HG03558 (cell line): ENCODE data around the gene SEC31A.
A peak's percentile ranks its signal among the peaks of the same experiment; 100 is the strongest.
"Not testable (repeated sequence)": the region's sequence is repeated elsewhere in the genome, so short reads cannot be mapped to it uniquely, and the experiment has no call there.

Experiments
- ATAC-seq: cut with Tn5 transposase; IDR thresholded peaks from one replicate; pipeline ENCODE4 v1.9.1; 2021; ENCODE audit warnings: moderate number of reproducible peaks; ENCODE audit not compliant: unreplicated experiment; ENCODE audit errors: extremely low read depth

SEC31A gene, protein sequence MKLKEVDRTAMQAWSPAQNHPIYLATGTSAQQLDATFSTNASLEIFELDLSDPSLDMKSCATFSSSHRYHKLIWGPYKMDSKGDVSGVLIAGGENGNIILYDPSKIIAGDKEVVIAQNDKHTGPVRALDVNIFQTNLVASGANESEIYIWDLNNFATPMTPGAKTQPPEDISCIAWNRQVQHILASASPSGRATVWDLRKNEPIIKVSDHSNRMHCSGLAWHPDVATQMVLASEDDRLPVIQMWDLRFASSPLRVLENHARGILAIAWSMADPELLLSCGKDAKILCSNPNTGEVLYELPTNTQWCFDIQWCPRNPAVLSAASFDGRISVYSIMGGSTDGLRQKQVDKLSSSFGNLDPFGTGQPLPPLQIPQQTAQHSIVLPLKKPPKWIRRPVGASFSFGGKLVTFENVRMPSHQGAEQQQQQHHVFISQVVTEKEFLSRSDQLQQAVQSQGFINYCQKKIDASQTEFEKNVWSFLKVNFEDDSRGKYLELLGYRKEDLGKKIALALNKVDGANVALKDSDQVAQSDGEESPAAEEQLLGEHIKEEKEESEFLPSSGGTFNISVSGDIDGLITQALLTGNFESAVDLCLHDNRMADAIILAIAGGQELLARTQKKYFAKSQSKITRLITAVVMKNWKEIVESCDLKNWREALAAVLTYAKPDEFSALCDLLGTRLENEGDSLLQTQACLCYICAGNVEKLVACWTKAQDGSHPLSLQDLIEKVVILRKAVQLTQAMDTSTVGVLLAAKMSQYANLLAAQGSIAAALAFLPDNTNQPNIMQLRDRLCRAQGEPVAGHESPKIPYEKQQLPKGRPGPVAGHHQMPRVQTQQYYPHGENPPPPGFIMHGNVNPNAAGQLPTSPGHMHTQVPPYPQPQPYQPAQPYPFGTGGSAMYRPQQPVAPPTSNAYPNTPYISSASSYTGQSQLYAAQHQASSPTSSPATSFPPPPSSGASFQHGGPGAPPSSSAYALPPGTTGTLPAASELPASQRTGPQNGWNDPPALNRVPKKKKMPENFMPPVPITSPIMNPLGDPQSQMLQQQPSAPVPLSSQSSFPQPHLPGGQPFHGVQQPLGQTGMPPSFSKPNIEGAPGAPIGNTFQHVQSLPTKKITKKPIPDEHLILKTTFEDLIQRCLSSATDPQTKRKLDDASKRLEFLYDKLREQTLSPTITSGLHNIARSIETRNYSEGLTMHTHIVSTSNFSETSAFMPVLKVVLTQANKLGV

DNA sequence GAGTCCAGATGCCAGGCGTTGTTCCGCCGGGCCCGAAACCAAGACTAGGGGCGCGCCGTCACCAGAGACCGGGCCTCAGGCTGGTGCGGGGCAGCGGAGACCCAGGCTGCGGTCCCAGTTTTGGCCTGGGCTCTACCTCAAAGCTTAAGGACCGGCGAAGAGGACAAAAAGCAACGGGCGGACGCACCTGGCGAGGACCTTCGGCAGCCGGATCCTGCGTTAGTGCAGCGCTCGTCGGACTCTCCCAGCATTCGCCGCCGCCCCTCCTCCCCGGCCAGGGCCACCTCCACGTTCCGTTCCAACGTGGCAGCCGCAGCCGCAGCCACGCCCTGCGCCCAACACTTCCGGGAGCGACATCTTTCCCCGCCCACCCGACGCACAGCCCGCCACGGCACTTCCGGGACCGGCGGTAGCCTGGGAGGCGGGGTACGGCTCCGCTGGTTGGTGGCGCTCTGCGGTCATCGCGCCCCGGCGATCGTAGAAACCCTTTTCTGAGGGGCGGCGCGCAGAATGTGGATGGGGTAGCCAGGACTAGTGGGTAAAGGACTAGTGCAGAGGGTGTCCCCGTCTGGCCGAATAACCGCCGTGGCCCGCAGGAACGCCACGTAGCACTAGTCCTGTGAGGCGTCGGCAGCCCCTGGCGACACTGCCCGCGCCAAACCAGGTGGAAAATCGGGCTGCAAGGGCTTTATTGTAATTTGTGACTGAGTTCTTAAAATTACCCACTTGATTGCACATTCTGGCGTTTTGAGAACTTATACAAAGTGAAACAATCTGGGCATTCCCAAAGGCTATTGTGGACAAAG lies at the start of gene SEC31A:
Gene SEC31A, minus strand, starts transcription at position 253 of the 806 bp plus-strand sequence. CDS start 9,217 bp downstream, outside the sequence.
- ATAC-seq, result peak; percentile 81

DNA sequence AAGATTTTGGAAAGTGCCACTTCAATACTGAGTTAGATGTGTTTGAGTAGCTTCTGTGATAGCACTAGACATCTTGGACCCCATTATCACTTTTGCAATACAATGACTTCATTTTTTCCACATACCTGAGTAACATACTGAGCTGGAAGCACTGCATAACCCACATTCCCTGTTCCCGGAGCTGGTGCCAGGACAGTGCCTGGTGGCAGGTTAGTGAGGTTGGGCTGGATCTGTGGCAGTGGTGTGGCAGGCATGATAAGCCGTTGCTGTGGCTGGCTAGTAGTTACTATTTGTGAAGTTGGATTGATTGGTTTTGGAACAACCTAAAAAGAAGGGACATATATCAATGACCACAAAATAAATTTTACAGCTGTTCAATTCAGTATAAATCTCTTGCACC lies 48.5 kb upstream of the SEC31A start:
- no peak for ATAC-seq

DNA sequence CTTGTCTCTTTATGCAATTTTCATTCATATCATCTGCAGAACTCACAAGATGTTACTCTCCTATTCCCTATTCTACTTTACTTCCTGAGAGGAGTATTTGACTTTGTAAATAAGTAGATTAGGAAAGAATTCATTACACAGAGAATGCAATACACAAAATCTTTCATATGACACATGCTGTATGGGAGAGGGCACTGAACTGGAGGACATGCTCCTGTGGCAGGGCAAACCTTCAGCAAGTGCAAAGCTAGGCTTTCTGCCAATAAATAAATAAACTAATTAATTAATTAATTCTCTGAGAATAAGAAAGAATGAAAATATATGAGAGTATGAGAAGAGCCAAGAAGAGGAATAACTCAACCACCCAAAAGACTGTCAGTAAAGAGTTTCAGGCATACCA lies 43.5 kb upstream of the SEC31A start:
- no peak for ATAC-seq

DNA sequence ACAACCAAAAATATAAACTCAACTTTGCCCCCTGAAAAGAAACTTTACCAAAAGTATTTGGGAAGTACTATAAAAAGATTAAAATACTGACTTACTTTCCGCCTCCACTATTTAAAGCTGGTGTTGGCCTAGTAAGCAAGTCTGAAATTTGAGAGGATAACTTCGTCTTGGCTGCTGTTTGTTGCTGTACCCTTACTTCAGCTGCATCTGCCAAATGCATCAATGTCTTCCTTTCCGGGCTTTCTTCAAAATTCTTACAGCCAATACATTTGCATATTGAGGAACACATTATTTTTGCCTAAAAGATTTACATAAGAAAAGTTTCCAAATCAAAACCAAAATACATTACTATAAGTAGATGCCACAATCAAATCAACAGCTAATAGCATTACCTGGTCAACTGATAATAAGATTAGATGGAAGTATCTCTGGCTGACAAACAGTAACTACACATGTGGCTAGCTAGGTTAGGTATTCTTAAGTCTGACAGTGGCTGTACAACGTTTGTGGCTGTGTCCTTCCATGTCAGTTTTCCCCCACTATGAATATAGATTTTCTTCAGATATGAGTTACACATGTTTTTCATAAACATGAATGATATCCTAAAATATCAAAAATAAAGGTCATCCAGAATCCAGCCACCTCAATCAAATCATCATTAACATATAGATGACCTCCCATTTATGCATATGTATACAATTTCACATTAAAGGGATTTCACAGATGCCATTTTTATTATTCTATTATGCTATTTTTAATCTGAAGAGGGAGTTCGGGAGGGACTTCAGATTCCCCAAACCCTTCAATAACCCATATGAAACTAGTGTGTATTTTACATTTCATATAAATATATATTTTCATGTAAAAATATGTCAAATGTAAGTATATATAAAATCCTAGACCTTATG lies 40.1 kb upstream of the SEC31A start:
- no peak for ATAC-seq

DNA sequence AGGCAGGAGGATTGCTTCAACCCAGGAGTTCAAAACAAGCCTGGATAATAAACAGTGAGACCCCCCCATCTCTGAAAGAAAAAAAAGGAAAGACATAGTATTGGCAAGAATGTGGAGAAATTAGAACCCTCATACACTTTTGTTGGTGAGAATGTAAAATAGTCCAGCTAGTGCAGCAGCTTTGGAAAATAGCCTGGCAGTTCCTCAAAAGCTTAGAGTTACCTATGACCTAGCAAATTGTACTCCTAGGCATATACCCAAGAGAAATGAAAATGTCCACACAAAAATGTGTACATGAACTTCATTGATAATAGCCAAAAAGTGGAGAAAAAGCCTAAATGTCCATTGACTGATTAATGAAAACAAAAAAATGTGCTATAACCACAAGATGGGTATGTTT lies 30.8 kb upstream of the SEC31A start:
- no peak for ATAC-seq

DNA sequence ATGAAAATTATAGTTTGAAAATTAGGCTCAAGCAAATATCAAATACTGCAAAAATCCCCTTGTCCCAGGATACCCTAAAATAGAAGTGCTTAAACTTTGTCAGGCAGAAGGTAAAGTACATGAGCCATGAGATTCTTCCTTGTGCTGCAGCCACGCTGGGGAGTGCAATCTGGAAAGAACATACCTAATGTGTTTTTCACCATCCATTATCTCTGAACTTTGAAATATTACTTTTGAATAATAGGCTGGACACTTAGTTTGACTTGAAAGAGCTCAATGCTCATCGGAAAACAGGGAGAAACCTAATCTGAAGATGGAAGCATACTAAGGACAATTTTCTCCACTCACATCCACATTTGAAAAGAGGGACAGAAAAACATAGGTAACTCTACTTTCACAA lies 28.4 kb upstream of the SEC31A start:
- no peak for ATAC-seq

DNA sequence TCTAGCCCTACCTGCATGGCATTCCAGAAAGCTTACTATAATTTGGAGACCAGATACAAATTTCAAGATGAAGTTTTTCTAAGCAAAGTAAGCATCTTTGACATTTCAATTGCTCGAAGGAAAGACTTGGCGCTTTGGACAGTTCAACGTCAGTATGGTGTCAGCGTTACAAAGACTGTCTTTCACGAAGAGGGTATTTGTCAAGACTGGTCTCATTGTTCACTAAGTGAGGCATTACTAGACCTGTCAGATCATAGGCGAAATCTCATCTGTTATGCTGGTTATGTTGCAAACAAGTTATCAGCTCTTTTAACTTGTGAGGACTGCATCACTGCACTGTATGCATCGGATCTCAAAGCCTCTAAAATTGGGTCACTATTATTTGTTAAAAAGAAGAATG lies 27.1 kb upstream of the SEC31A start:
- no peak for ATAC-seq

DNA sequence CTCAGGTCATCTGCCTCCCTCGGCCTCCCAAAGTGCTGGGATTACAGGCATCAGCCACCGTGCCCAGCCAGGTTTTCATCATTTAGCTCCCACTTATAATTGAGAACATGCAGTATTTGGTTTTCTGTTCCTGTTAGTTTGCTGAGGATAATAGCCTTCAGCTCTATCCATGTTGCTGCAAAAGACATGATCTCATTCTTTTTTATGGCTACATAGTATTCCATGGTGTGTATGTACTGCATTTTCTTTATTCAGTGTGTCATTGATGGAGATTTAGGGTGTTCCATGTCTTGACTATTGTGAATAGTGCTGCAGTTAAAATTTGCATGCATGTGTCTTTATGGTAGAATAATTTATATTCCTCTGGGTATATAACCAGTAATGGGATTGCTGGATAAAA lies 23.0 kb upstream of the SEC31A start:
- ATAC-seq, result not testable (repeated sequence)

DNA sequence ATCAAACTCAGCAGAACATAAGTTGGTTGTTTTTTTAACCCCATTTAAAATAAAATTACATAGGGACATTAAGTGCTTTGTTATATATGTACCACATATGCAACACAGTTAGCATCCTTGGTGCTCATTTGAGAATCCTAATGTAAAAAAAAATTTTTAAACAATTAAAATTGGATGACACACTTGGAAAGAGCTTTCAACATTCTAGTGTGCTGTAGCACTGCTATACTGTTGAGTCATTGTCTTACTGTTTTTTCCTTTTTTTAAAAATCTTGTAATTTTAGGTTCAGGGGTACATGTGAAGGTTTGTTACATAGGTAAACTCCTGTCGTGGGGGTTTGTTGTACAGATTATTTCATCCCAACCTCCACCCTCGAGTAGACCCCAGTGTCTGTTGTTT lies 22.4 kb upstream of the SEC31A start:
- no peak for ATAC-seq

DNA sequence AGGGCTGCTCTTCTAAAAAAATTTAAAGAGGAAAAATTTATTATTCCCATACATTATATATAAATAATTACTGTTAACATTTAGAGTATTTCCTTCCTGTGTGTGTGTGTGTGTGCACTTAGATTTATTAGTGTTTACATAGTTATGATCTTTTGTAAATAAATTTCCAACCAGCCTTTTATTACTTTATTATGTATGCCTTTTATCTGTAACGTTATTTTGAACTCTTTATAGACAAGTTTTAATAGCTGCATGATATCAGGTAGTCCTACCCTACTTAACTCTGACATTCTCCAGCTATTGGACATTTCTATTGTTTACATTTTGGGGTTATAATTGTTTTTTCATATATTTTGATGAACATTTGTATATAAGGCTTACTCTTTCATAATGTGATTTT lies 18.4 kb upstream of the SEC31A start:
- no peak for ATAC-seq

DNA sequence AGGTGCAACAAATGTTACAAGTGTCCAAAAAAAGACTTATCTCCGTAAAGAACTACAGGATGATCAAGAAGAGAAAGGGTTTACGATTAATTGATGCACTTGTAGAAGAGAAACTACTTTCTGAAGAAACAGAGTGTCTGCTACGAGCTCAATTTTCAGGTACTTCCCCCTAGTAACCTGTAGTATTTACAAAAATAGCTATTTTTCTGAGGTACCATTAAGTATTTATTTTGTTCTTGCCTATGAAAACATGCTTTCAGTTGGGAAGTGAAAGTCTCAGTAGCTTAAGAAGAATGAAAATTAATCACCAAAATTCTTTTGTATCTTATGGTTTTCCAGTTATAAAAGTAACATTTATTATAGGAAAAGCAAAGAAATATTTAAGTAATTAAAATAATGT lies 15.5 kb upstream of the SEC31A start:
- no peak for ATAC-seq

DNA sequence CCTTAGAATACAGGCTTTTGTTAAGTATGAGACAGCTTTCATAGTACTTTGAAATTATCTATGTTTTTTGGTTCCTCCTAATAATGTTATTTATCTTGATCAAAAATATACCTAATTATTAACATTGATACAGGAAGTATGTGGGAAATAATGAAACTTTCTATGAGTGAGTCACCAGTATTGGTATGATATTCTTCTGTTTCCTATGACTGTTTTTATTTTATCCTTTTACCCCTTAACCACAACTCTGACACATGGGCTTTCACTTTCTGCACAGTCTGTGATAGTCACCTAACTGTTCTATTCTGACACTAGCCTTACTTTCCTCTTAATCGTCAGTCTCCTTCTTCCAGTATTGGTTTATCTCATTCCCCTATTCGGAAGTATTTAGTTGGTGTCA lies 14.3 kb upstream of the SEC31A start:
- ATAC-seq, result peak; percentile 52

DNA sequence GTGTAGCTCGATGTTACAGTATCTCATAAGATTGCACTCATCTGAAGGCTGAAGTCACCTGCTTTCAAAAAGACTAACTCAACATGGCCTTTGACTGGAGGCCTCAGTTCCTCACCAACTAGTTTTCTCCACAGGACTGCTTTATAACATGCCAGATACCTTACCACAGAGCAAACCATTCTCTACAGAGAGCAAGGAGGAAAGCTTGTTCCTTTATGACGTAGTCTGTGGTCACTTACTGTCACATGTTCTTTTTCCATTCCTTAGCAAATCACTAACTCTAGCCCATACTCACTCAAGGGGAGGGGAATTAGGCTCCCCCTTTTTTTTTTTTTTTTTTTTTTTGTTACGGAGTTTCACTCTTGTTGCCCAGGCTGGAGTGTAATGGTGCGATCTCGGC lies 12.8 kb upstream of the SEC31A start:
- ATAC-seq, result no peak

DNA sequence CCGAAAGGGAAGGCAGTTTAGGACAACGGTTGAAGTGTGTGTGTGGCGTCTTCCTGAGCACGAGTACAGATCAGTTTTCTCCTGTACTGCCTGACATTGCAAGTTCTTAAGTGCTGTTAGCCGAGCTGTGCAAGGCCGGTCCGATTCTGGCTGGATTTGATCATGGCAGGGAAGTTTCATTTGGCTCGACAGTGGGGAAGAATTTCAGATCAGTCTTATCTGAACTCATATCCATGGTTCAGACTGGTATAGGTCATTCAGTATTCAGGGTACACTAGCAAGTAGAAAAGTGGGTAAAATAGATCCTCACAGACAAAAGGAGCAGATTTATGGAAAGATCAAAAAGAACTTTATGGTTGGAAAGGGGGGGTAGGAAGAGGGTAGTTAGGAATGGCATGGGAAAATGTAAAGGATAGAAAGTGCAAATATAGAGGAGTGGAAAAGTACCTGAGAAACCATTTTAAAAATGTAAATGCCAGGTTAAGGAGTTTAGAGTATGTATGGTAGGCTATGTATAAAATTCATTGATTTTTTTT lies 10.3 kb upstream of the SEC31A start:
- no peak for ATAC-seq

DNA sequence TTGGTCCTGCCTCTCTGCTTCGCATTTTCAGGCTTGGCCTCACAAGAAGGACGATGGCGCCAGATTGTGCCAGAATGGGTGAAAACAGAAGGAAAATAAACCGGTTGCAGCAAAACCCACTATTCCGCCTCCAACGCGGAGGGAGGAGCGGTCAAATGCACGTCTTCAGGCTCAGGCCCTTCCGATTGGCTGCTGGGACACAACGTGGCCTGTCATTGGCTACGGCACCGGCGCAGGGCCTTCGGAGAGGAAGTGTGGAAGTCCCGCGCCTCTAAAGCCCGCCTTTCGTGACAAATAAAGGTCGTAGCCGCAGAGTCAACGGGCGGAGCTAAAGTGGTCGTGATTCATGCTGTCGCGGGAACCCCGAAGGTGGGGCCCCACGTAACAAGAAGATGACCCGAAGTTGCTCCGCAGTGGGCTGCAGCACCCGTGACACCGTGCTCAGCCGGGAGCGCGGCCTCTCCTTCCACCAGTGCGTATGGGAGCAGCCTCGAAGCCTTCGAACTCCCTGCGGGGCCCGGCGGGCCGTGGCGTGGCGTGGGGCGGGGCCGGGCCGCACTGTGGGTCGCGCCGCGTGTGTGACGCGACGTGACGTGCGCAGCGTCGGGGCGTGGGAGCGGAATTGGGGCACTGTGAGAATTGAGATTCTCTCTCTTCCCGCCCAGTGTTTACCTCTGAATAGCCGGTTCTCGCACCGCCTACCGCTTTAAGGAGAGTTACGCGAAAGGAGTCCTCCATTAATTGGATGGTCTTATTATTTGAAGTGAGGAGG lies 9.6 kb upstream of the SEC31A start, which contains the start of gene THAP9:
Gene THAP9, plus strand, starts transcription at position 325 of the 772 bp plus-strand sequence. Its CDS starts 68 bp downstream, at position 393.
- ATAC-seq, result peak; percentile 83

DNA sequence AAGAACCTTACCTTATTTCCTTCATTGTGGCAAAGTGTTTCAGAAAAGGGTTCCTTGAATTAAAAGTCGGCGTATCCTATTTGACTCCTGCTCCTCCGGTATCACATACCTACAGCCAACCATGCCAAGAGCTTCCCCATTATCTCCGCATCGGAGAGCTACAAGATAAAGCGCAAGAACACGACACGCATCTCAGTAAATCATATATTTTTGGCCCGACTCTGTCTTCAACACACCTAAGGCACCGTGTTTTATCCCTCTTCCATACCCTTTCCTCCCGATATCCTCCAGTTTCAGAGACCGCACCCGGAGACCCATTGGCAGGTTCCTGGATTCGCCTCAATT lies 9.1 kb upstream of the SEC31A start:
- ATAC-seq, result no peak

DNA sequence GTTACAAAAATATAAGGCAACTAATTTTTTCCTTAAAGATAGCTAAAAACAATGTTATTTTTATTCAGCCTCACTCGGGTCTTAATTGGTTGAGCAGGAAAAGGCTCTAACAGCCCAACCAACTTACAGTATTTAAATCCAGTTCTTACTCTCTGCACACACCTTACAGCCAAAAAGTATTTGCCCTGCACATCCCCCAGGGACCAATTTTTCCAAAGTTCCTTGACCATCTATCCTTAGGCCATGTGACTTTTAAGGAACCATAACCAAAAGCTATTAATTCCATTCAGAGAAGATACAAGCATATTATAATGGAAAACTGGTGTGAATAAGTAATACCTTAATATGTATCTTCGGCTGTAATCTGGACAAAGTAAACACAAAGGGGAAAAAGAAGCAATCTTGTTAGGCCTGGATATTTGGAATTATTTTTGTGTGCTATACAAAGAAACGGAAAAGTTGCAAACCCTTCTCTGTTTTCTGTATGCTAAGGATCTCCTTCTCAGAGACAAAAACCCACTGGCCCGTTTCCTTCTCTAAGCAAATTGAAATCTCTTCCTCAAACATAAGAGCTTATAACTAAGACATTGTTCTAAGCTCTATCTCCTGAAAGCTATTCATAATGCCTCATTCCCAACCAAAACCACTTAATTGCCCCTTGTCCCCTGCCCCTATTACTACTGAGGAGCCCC lies 8.6 kb upstream of the SEC31A start:
- no peak for ATAC-seq
